OCI-M2 (cell line): Measurements from ENCODE around the gene FHIP1B.

Experiments
- DNase-seq: peaks from one replicate; lab custom pipeline; 2025; ENCODE audit not compliant: unreplicated experiment; lab: John Stamatoyannopoulos, UW

The FHIP1B gene

GRCh38 chr11:6202041-6202440 is 32.4 kb downstream of the FHIP1B start:
- no peak for DNase-seq

GRCh38 chr11:6201481-6201880 is 33.0 kb downstream of the FHIP1B start:
- DNase-seq: no peak

GRCh38 chr11:6200975-6201374 is 33.5 kb downstream of the FHIP1B start:
- no peak for DNase-seq

GRCh38 chr11:6199174-6199810 is 35.1 kb downstream of the FHIP1B start, which contains the start of gene OR52W1:
Gene OR52W1 (plus strand): TSS chr11:6199224. CDS start chr11:6199224, 0 bp downstream.
- no peak for DNase-seq

- DNase-seq: no peak
Measured at GRCh38 chr11:6197466-6198200, 36.8 kb downstream of the FHIP1B start.

- DNase-seq: no peak
Measured at GRCh38 chr11:6196396-6196795, 38.0 kb downstream of the FHIP1B start.

- peak; percentile 34 for DNase-seq
Measured at GRCh38 chr11:6194065-6194581, 40.3 kb downstream of the FHIP1B start.

GRCh38 chr11:6191742-6192141 is 42.7 kb downstream of the FHIP1B start:
- no peak for DNase-seq

GRCh38 chr11:6175440-6175839 is 59.0 kb downstream of the FHIP1B start:
- no peak for DNase-seq

- DNase-seq: no peak
Measured at GRCh38 chr11:6170226-6170625, 64.2 kb downstream of the FHIP1B start, which contains the start of gene OR52B2. Gene OR52B2 (minus strand): TSS chr11:6170326. CDS start chr11:6170326, 0 bp downstream.
